OCI-LY7 (cell line): ENCODE data around the gene NCKAP5. TPM values are rescaled to one million over a fixed set of nuclear protein-coding genes. Genes with fewer than 3 reads are reported as not detected.

Source experiments
- BruUV-seq: library from RNA; stranded (reverse); fragments of 400-500 nt; replicated peaks from 2 replicates; lab custom pipeline; 2021; lab: Mats Ljungman, UMichigan
- CTCF ChIA-PET: fragments of 300-600 bp; sonication (Branson Sonifier 250); formaldehyde crosslinking; loops from one replicate; lab custom pipeline; 2022; ENCODE audit warnings: antibody characterized with exemption; ENCODE audit not compliant: unreplicated experiment; lab: Charles Lee
- POLR2A ChIA-PET: fragments of 300-600 bp; sonication (Branson Sonifier 250); formaldehyde crosslinking; loops from one replicate; lab custom pipeline; 2022; ENCODE audit warnings: antibody characterized with exemption; lab: Charles Lee
- DNase-seq: peaks from one replicate; pipeline ENCODE4 v3.0.0-alpha.2; 2015; ENCODE audit warnings: low spot score
- H2AFZ ChIP-seq: fragments of 200-600 bp; sonication (generic), shearing (Covaris generic); 2 replicates; pipeline ENCODE4 v1.6.1; 2014; ENCODE audit warnings: mild to moderate bottlenecking, antibody characterized with exemption, low read length, moderate library complexity
- H3K27ac ChIP-seq: fragments of 200-600 bp; sonication (generic); 2 replicates; pipeline ENCODE4 v1.5.1; 2014; ENCODE audit warnings: mixed run types, low read depth, mild to moderate bottlenecking, moderate library complexity, low read length, inconsistent platforms; ENCODE audit not compliant: poor library complexity, severe bottlenecking
- H3K36me3 ChIP-seq: fragments of 200-600 bp; sonication (generic); 2 replicates; pipeline ENCODE4 v1.6.1; 2014; ENCODE audit warnings: mild to moderate bottlenecking, antibody characterized with exemption, low read length, moderate library complexity, mixed read lengths; ENCODE audit not compliant: insufficient read depth
- H3K4me1 ChIP-seq: fragments of 200-600 bp; sonication (generic); 2 replicates; pipeline ENCODE4 v1.5.1; 2014; ENCODE audit warnings: mild to moderate bottlenecking, low read length; ENCODE audit not compliant: insufficient read depth, poor library complexity, severe bottlenecking
- H3K4me2 ChIP-seq: fragments of 200-600 bp; sonication (generic); 2 replicates; pipeline ENCODE4 v1.6.1; 2014; ENCODE audit warnings: mild to moderate bottlenecking, low read length
- H3K4me3 ChIP-seq: fragments of 200-600 bp; sonication (generic); 2 replicates; pipeline ENCODE4 v1.5.1; 2014; ENCODE audit warnings: mild to moderate bottlenecking, low read depth, low read length; ENCODE audit not compliant: poor library complexity, severe bottlenecking
- H3K79me2 ChIP-seq: fragments of 200-600 bp; sonication (generic); 2 replicates; pipeline ENCODE4 v1.6.1; 2016; ENCODE audit warnings: low read depth, mild to moderate bottlenecking, low read length, moderate library complexity, mixed read lengths; ENCODE audit not compliant: insufficient read depth
- H3K9me2 ChIP-seq: fragments of 200-600 bp; sonication (generic); 2 replicates; pipeline ENCODE4 v1.6.1; 2016; ENCODE audit warnings: mild to moderate bottlenecking, low read length, mixed read lengths; ENCODE audit not compliant: insufficient read depth
- H3K9me3 ChIP-seq: fragments of 200-600 bp; sonication (generic); 2 replicates; pipeline ENCODE4 v1.6.1; 2014; ENCODE audit warnings: mild to moderate bottlenecking, mixed run types, low read length, mixed read lengths
- H4K20me1 ChIP-seq: fragments of 200-600 bp; sonication (generic); 2 replicates; pipeline ENCODE4 v1.6.1; 2014; ENCODE audit warnings: mild to moderate bottlenecking, antibody characterized with exemption, low read length, moderate library complexity, mixed read lengths; ENCODE audit not compliant: insufficient read depth
- EZH2phosphoT487 ChIP-seq: fragments of 200-600 bp; sonication (generic); IDR thresholded peaks from 2 replicates; pipeline ENCODE4 v1.6.1; 2018; ENCODE audit warnings: low read depth, borderline replicate concordance, mild to moderate bottlenecking, mixed run types, antibody characterized with exemption, low read length, moderate library complexity, mixed read lengths
- intact Hi-C: fragments of 100-400 bp; cut with micrococcal nuclease; formaldehyde crosslinking; loops from one replicate; pipeline ENCODE4 v1.10.0; 2022; ENCODE audit not compliant: unreplicated experiment
- total RNA-seq, 2 experiments: library from RNA; depleted of rRNA in 1 of 2; stranded (reverse); fragments of >200 nt in 1 of 2; shearing (Covaris generic) in 1 of 2; gene quantifications; 2 replicates each; pipeline ENCODE4 v1.2.3, GENCODE V29; 2014 to 2022
- TF ChIP-seq, protein P1 (sequence below): fragments of 200-600 bp; sonication (generic); conservative IDR thresholded peaks from 2 replicates; pipeline ENCODE4 v1.5.1; 2014; ENCODE audit warnings: mild to moderate bottlenecking, antibody characterized with exemption, low read length, moderate library complexity, mixed read lengths

Gene NCKAP5
- total RNA-seq, 2 experiments from 2014 or later = not detected

GRCh38 chr2:133457861-133458260 lies 110.4 kb downstream of the NCKAP5 start:
- intact Hi-C loops = no loop called here
- Histone ChIP-seq H3K4me3 (no peak overlapping the region), H4K20me1 (no peaks in the 10 kb centered on the region), H3K9me3 (no peaks in the 10 kb centered on the region), H3K4me1 (no peaks in the 10 kb centered on the region), H3K79me2 (no peaks in the 10 kb centered on the region), H3K9me2 (no peaks in the 10 kb centered on the region), H3K4me2 (no peak overlapping the region), H2AFZ (no peak overlapping the region), H3K27ac (no peak overlapping the region), H3K36me3 (no peaks in the 10 kb centered on the region)
- no peak for DNase-seq
- ChIA-PET CTCF (no interaction called here), POLR2A (no interaction called here)
- no TSS peak for BruUV-seq
- TF ChIP-seq, protein P1, sequence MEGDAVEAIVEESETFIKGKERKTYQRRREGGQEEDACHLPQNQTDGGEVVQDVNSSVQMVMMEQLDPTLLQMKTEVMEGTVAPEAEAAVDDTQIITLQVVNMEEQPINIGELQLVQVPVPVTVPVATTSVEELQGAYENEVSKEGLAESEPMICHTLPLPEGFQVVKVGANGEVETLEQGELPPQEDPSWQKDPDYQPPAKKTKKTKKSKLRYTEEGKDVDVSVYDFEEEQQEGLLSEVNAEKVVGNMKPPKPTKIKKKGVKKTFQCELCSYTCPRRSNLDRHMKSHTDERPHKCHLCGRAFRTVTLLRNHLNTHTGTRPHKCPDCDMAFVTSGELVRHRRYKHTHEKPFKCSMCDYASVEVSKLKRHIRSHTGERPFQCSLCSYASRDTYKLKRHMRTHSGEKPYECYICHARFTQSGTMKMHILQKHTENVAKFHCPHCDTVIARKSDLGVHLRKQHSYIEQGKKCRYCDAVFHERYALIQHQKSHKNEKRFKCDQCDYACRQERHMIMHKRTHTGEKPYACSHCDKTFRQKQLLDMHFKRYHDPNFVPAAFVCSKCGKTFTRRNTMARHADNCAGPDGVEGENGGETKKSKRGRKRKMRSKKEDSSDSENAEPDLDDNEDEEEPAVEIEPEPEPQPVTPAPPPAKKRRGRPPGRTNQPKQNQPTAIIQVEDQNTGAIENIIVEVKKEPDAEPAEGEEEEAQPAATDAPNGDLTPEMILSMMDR = no peak
- TF ChIP-seq EZH2phosphoT487 = no peak

- Histone ChIP-seq H4K20me1 (no peaks in the 10 kb centered on the region), H3K9me2 (no peaks in the 10 kb centered on the region), H3K4me1 (no peaks in the 10 kb centered on the region), H3K4me3 (no peak overlapping the region), H2AFZ (no peak overlapping the region), H3K36me3 (no peaks in the 10 kb centered on the region), H3K9me3 (no peaks in the 10 kb centered on the region), H3K4me2 (no peak overlapping the region), H3K79me2 (no peaks in the 10 kb centered on the region), H3K27ac (no peak overlapping the region)
- CTCF ChIA-PET = no interaction called here
- no TSS peak for BruUV-seq
- POLR2A ChIA-PET = interaction anchor here (0.6 kb wide), 1 partner anchor 616 kb away, joined by 3 read pairs; no protein-coding TSS in a partner anchor
- intact Hi-C loops = no loop called here
- DNase-seq = no peak
- TF ChIP-seq, protein P1 = no peak
- no peak for TF ChIP-seq EZH2phosphoT487
Observed at GRCh38 chr2:133456971-133457370, 111.3 kb downstream of the NCKAP5 start.

- H3K9me2 ChIP-seq = no peaks in the 10 kb centered on the region
- H3K27ac ChIP-seq = no peak overlapping the region
- ChIA-PET POLR2A (interaction anchor here (1.3 kb wide), 1 partner anchor 11 kb away, joined by 3 read pairs; no protein-coding TSS in a partner anchor), CTCF (no interaction called here)
- no TSS peak for BruUV-seq
- no peaks in the 10 kb centered on the region for H3K4me1 ChIP-seq
- no peaks in the 10 kb centered on the region for H3K79me2 ChIP-seq
- no peaks in the 10 kb centered on the region for H4K20me1 ChIP-seq
- DNase-seq = no peak
- no peaks in the 10 kb centered on the region for H3K36me3 ChIP-seq
- H3K4me2 ChIP-seq = no peak overlapping the region
- intact Hi-C loops = no loop called here
- no peaks in the 10 kb centered on the region for H3K9me3 ChIP-seq
- H2AFZ ChIP-seq = no peak overlapping the region
- no peak overlapping the region for H3K4me3 ChIP-seq
- no peak for TF ChIP-seq EZH2phosphoT487
- TF ChIP-seq, protein P1 = no peak
Observed at GRCh38 chr2:133456156-133456555, 112.1 kb downstream of the NCKAP5 start.
